GM23338 (cell line): ENCODE data around the gene DENND4B. TPM values are rescaled to one million over a fixed set of nuclear protein-coding genes. Genes with fewer than 3 reads are reported as not detected.

Experiments used
- ATAC-seq: fragments of 200-7000 bp; cut with Tn5 transposase; 3 replicates; pipeline ENCODE4 v1.9.1; 2020
- DNase-seq: peaks from one replicate; pipeline ENCODE4 v3.0.0-alpha.2; 2015; ENCODE audit warnings: low spot score
- H2AFZ ChIP-seq: fragments of 200-600 bp; sonication (generic); 2 replicates; pipeline ENCODE4 v1.8.0; 2016; ENCODE audit warnings: antibody characterized with exemption, mild to moderate bottlenecking, moderate library complexity
- H3F3A ChIP-seq: fragments of 200-600 bp; sonication (generic); replicated peaks from 2 replicates; pipeline ENCODE4 v1.8.0; 2017; ENCODE audit warnings: antibody characterized with exemption, mixed run types, low read depth
- H3K27ac ChIP-seq: fragments of 200-600 bp; sonication (generic); 2 replicates; pipeline ENCODE4 v1.6.1; 2016; ENCODE audit warnings: low read depth
- H3K27me3 ChIP-seq: fragments of 200-600 bp; sonication (generic); 2 replicates; pipeline ENCODE4 v1.8.0; 2016; ENCODE audit warnings: mild to moderate bottlenecking, mixed run types, moderate library complexity; ENCODE audit not compliant: insufficient read depth
- H3K36me3 ChIP-seq: fragments of 200-600 bp; sonication (generic); 2 replicates; pipeline ENCODE4 v1.8.0; 2016; ENCODE audit warnings: mild to moderate bottlenecking; ENCODE audit not compliant: insufficient read depth
- H3K4me1 ChIP-seq: fragments of 200-600 bp; sonication (generic); 2 replicates; pipeline ENCODE4 v1.8.0; 2016; ENCODE audit warnings: mild to moderate bottlenecking, moderate library complexity; ENCODE audit not compliant: insufficient read depth
- H3K4me2 ChIP-seq: fragments of 200-600 bp; sonication (generic); 2 replicates; pipeline ENCODE4 v1.7.1; 2017; ENCODE audit warnings: mixed run types
- H3K4me3 ChIP-seq: fragments of 200-600 bp; sonication (generic); 2 replicates; pipeline ENCODE4 v1.6.1; 2016; ENCODE audit warnings: mixed run types
- H3K79me2 ChIP-seq: fragments of 200-600 bp; sonication (generic); replicated peaks from 2 replicates; pipeline ENCODE4 v1.8.0; 2017; ENCODE audit warnings: mild to moderate bottlenecking; ENCODE audit not compliant: insufficient read depth
- H3K9me2 ChIP-seq: fragments of 200-600 bp; sonication (generic); 2 replicates; pipeline ENCODE4 v1.8.0; 2017; ENCODE audit not compliant: insufficient read depth
- H4K20me1 ChIP-seq: fragments of 200-600 bp; sonication (generic); replicated peaks from 2 replicates; pipeline ENCODE4 v1.8.0; 2017; ENCODE audit warnings: mild to moderate bottlenecking; ENCODE audit not compliant: insufficient read depth
- H3K27ac Mint-ChIP-seq: 2 replicates; pipeline ENCODE4 v1.8.0; 2020; ENCODE audit warnings: inconsistent platforms, mild to moderate bottlenecking, moderate library complexity, mixed read lengths
- H3K27me3 Mint-ChIP-seq: 3 replicates; pipeline ENCODE4 v1.8.0; 2022; ENCODE audit warnings: low read depth, mild to moderate bottlenecking, moderate library complexity, mixed read lengths, inconsistent platforms; ENCODE audit not compliant: insufficient read depth, poor library complexity
- H3K36me3 Mint-ChIP-seq: 3 replicates; pipeline ENCODE4 v1.8.0; 2021; ENCODE audit warnings: low read depth, mild to moderate bottlenecking, inconsistent platforms, moderate library complexity, mixed read lengths
- H3K4me1 Mint-ChIP-seq: 3 replicates; pipeline ENCODE4 v1.8.0; 2020; ENCODE audit warnings: mild to moderate bottlenecking, inconsistent platforms, mixed read lengths
- H3K4me3 Mint-ChIP-seq: 3 replicates; pipeline ENCODE4 v1.8.0; 2021; ENCODE audit warnings: moderate library complexity, mild to moderate bottlenecking, inconsistent platforms, mixed read lengths
- H3K9me3 Mint-ChIP-seq: 3 replicates; pipeline ENCODE4 v1.8.0; 2020; ENCODE audit warnings: moderate library complexity, mild to moderate bottlenecking, inconsistent platforms, mixed read lengths
- ETS1 ChIP-seq: IDR thresholded peaks from 2 replicates; pipeline ENCODE4 v1.6.1; 2016; ENCODE audit warnings: antibody characterized with exemption
- EZH2 ChIP-seq: fragments of 200-600 bp; sonication (generic); IDR thresholded peaks from one replicate; pipeline ENCODE4 v1.8.0; 2017; ENCODE audit warnings: antibody characterized with exemption, mild to moderate bottlenecking, low read depth; ENCODE audit not compliant: unreplicated experiment
- NANOG ChIP-seq: IDR thresholded peaks from 2 replicates; pipeline ENCODE4 v1.6.1; 2016; ENCODE audit warnings: antibody characterized with exemption, borderline replicate concordance
- POLR2AphosphoS5 ChIP-seq: IDR thresholded peaks from 2 replicates; pipeline ENCODE4 v1.6.1; 2016; ENCODE audit warnings: antibody characterized with exemption, low read depth
- ZNF462 ChIP-seq: fragments of 250-450 bp; sonication (Bioruptor Pico); IDR thresholded peaks from 2 replicates; pipeline ENCODE4 v1.5.0; 2020; ENCODE audit warnings: mild to moderate bottlenecking, moderate library complexity
- polyA plus RNA-seq: library from polyadenylated mRNA; unstranded; fragments of >200 nt; fragmentation: Nextera tagmentation; extraction: Ambion mirVana; gene quantifications from 2 replicates; pipeline ENCODE4 v1.2.1, GENCODE V29; 2016
- total RNA-seq: library from RNA; depleted of rRNA; stranded (reverse); fragments of >200 nt; shearing (Covaris generic); gene quantifications from 2 replicates; pipeline ENCODE4 v1.2.3, GENCODE V29; 2014

Gene DENND4B
- total and polyA plus RNA-seq, 2 experiments from 2014 or later = 29.4 to 57.0 TPM

GRCh38 chr1:153941826-153942725 lies 4.4 kb downstream of the DENND4B start (continued):
- TF ChIP-seq ZNF462 (no peak), NANOG (no peak), EZH2 (no peak)

GRCh38 chr1:153940756-153941155 lies 5.8 kb downstream of the DENND4B start:
- Mint-ChIP-seq H3K9me3 (no peaks in the 10 kb centered on the region; the same call in 2 of the 3 replicates), H3K27me3 (peaks cover 19% of the 10 kb centered on the region), H3K27ac (no peak overlapping the region), H3K4me3 (no peak overlapping the region; the same call in 2 of the 3 replicates), H3K36me3 (peaks cover 63% of the 10 kb centered on the region), H3K4me1 (peaks cover 7% of the 10 kb centered on the region; the same call in 2 of the 3 replicates)
- ATAC-seq (no peak), DNase-seq (no peak)
- no peaks in the 10 kb centered on the region for H3F3A ChIP-seq
- H3K4me2 ChIP-seq = no peak overlapping the region
- no peak overlapping the region for H3K4me3 ChIP-seq
- no peaks in the 10 kb centered on the region for H3K27me3 ChIP-seq
- H3K79me2 ChIP-seq = peaks cover 15% of the 10 kb centered on the region
- H3K9me2 ChIP-seq = no peaks in the 10 kb centered on the region
- H3K27ac ChIP-seq = no peak overlapping the region
- H4K20me1 ChIP-seq = no peaks in the 10 kb centered on the region
- H3K36me3 ChIP-seq = peaks cover 15% of the 10 kb centered on the region
- H2AFZ ChIP-seq = no peak overlapping the region
- peaks cover 5% of the 10 kb centered on the region; the same call in 1 of the 2 replicates for H3K4me1 ChIP-seq
- TF ChIP-seq ETS1 (no peak), POLR2AphosphoS5 (0 out of 2 replicates have a peak, but pooled peaks have one; percentile 11)
